Natural killer cell (primary cell): ENCODE results near the gene SPRY4. TPM values are rescaled to one million over a fixed set of nuclear protein-coding genes. Genes with fewer than 3 reads are reported as not detected.

Experiments used
- ATAC-seq, 3 donors: fragments of 150-1000 bp in 2 of 3; fragments of 200-7000 bp in 1 of 3; cut with Tn5 transposase; 1 replicate in 1 of 3; 2 replicates in 2 of 3; pipeline ENCODE4 v1.10.0; 2021; ENCODE audit warnings: mild to moderate bottlenecking in 2 of 3, moderate library complexity in 2 of 3
- DNase-seq, 2 donors: peaks; one replicate each; pipeline versions ENCODE4 v3.0.0 to v3.0.0-alpha.2; 2013 to 2021; ENCODE audit warnings: mixed read lengths in 1 of 2
- H3K27ac ChIP-seq: one replicate; pipeline ENCODE4 v1.5.1; 2013; ENCODE audit warnings: mild to moderate bottlenecking, low read length
- H3K27me3 ChIP-seq: one replicate; pipeline ENCODE4 v1.6.1; 2013; ENCODE audit warnings: low read length; ENCODE audit not compliant: control insufficient read depth, insufficient read depth
- H3K36me3 ChIP-seq: one replicate; pipeline ENCODE4 v1.6.1; 2013; ENCODE audit warnings: low read length; ENCODE audit not compliant: control insufficient read depth, insufficient read depth
- H3K4me1 ChIP-seq: one replicate; pipeline ENCODE4 v1.6.1; 2013; ENCODE audit warnings: low read length; ENCODE audit not compliant: control insufficient read depth, insufficient read depth
- H3K4me3 ChIP-seq: one replicate; pipeline ENCODE4 v1.5.1; 2013; ENCODE audit warnings: low read length
- H3K9me3 ChIP-seq: one replicate; pipeline ENCODE4 v1.6.1; 2013; ENCODE audit warnings: low read length; ENCODE audit not compliant: control insufficient read depth, insufficient read depth
- H3K27ac Mint-ChIP-seq, 2 donors: one replicate each; pipeline ENCODE4 v1.8.0; 2022; ENCODE audit warnings: mild to moderate bottlenecking in 2 of 2, mixed read lengths in 2 of 2, moderate library complexity in 1 of 2
- H3K27me3 Mint-ChIP-seq, 2 donors: one replicate each; pipeline ENCODE4 v1.8.0; 2022; ENCODE audit warnings: low read depth in 2 of 2, mixed read lengths in 2 of 2
- H3K36me3 Mint-ChIP-seq: one replicate; pipeline ENCODE4 v1.8.0; 2022; ENCODE audit warnings: mixed read lengths
- H3K4me1 Mint-ChIP-seq, 2 donors: one replicate each; pipeline ENCODE4 v1.8.0; 2022; ENCODE audit warnings: mixed read lengths in 2 of 2
- H3K4me3 Mint-ChIP-seq: one replicate; pipeline ENCODE4 v1.8.0; 2022; ENCODE audit warnings: mild to moderate bottlenecking, moderate library complexity, mixed read lengths
- H3K9me3 Mint-ChIP-seq, 2 donors: one replicate each; pipeline ENCODE4 v1.8.0; 2022; ENCODE audit warnings: mixed read lengths in 2 of 2
- WGBS: methylation state at CpG from one replicate; pipeline ENCODE4 v1.1.7; 2013; ENCODE audit warnings: missing lambda C conversion rate; ENCODE audit not compliant: insufficient coverage; 5-methylcytosine and 5-hydroxymethylcytosine counted together
- intact Hi-C: fragments of 100-400 bp; cut with micrococcal nuclease; formaldehyde crosslinking; loops from one replicate; pipeline ENCODE4 v1.14.2; 2022
- total RNA-seq, 4 donors: library from RNA; stranded (reverse); fragments of 120-200 nt in 1 of 4; gene quantifications; one replicate each; pipeline versions ENCODE4 v1.2.3 to v1.2.4, GENCODE V29; 2013 to 2022
- TF ChIP-seq, protein P1 (sequence below): fragments of 200-600 bp; IDR thresholded peaks from one replicate; pipeline ENCODE4 v1.8.0; 2022; ENCODE audit warnings: antibody characterized with exemption

The SPRY4 gene
- total RNA-seq, 3 donors from 2014 or later (not counting 1 experiment from before 2014, with no cell fraction given), result 0.20 to 1.3 (median 0.40) TPM

DNA sequence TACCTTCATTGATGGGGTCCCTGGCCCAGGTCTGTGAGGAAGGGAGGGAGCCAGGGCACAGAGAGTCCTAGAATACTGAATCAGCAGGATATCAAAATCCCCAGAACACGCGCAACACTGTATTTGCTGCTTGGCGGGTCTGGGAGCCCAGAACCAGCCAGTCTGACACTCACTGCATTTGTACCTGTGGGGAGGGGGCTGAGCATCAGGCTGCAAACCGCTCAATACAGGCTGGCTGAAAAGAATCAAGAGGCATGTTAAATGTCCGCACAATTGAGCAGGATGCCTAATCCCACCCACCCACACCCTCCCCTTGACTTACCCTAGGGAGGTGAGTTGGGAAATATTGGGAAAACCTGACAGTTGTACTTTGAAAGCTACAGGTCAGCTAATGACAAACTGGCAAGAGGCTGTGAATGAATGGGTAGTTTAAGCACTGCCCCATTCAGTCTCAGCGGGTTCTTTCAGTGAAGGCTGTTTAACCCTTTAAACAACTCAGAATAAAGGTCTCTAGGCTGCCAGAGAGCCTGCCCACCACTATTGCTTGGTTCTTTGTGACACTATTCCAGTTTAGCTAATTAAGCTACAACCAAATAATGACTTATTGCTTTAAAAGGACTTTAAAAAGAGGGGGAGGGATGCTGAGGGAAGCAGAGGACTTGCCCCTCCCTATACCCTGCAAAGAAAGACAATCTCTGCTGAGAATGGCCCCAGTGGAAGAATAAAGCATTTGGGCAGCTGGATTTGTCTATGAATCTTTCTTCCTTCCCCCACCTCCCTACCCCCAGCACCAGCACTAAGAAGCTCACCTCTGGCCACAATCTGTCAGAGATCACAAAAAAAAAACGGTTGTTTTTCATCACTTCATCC lies 5.0 kb downstream of the SPRY4 start:
- Mint-ChIP-seq H3K36me3 (no peaks in the 10 kb centered on the region), H3K27ac (no peak overlapping the region), H3K4me3 (no peak overlapping the region), H3K9me3 (no peaks in the 10 kb centered on the region), H3K4me1 (peaks cover 23 to 43% of the 10 kb centered on the region in 2 donors), H3K27me3 (peaks cover 29 to 33% of the 10 kb centered on the region in 2 donors)
- H3K4me3 ChIP-seq, result no peak overlapping the region
- TF ChIP-seq, protein P1, sequence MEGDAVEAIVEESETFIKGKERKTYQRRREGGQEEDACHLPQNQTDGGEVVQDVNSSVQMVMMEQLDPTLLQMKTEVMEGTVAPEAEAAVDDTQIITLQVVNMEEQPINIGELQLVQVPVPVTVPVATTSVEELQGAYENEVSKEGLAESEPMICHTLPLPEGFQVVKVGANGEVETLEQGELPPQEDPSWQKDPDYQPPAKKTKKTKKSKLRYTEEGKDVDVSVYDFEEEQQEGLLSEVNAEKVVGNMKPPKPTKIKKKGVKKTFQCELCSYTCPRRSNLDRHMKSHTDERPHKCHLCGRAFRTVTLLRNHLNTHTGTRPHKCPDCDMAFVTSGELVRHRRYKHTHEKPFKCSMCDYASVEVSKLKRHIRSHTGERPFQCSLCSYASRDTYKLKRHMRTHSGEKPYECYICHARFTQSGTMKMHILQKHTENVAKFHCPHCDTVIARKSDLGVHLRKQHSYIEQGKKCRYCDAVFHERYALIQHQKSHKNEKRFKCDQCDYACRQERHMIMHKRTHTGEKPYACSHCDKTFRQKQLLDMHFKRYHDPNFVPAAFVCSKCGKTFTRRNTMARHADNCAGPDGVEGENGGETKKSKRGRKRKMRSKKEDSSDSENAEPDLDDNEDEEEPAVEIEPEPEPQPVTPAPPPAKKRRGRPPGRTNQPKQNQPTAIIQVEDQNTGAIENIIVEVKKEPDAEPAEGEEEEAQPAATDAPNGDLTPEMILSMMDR, result no peak
- 74% methylated on average over 5 of the region's 7 CpGs for WGBS
- intact Hi-C loops, result no loop called here
- H3K4me1 ChIP-seq, result peaks cover 20% of the 10 kb centered on the region
- H3K9me3 ChIP-seq, result no peaks in the 10 kb centered on the region
- H3K27me3 ChIP-seq, result peaks cover 20% of the 10 kb centered on the region
- no peaks in the 10 kb centered on the region for H3K36me3 ChIP-seq
- H3K27ac ChIP-seq, result no peak overlapping the region
- ATAC-seq, result no peak
- DNase-seq, result no peak

DNA sequence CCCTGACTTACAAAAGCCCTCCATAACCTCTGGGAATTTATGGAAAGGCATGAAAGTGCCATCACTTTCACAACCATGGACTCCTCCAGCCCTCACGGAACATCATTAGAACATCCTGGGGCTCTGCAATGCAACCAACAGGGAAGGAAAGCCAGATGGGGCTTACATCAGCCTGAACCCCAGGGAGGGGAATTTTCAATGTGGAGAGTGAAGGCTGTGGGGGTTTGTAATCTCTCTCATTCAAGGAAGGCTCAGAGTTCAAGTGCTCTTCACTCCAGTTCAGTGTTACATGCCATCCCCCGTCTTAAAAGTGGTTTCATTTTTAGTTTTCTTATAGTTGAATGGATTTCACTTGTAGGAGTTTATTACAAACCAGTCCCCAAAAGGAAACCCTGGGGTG lies 5.7 kb downstream of the SPRY4 start:
- no peaks in the 10 kb centered on the region for H3K36me3 Mint-ChIP-seq
- H3K4me1 Mint-ChIP-seq, result peaks cover 18 to 36% of the 10 kb centered on the region in 2 donors
- TF ChIP-seq, protein P1, result no peak
- H3K36me3 ChIP-seq, result no peaks in the 10 kb centered on the region
- H3K27me3 ChIP-seq, result peaks cover 16% of the 10 kb centered on the region
- no peak overlapping the region for H3K27ac ChIP-seq
- intact Hi-C loops, result no loop called here
- no peak for DNase-seq
- H3K27me3 Mint-ChIP-seq, result peaks cover 29% of the 10 kb centered on the region in 2 donors
- no peak overlapping the region for H3K4me3 Mint-ChIP-seq
- H3K4me1 ChIP-seq, result peaks cover 13% of the 10 kb centered on the region
- WGBS, result 100% methylated on average over 1 of the region's 2 CpGs
- no peak overlapping the region for H3K4me3 ChIP-seq
- ATAC-seq, result no peak
- H3K9me3 Mint-ChIP-seq, result no peaks in the 10 kb centered on the region
- H3K27ac Mint-ChIP-seq, result no peak overlapping the region
- H3K9me3 ChIP-seq, result no peaks in the 10 kb centered on the region

DNA sequence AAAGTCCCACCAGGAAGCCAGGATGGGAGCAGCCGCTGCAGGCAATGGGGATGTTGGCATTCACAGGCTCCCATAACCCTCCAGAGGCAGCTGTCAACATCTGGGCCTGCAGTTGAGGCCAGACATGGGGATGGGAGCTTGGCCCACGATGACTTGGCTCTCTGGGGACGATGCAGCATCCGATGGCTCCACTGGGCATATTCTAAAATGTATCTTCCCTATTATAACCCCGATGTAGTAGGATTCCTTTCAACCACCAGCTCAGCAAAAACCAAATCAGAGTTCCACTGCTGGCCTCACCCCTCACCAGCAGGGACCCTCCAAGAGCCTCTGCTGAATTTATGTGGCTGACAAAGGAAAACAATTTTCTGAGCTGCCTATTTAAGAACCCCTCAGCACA lies 7.1 kb downstream of the SPRY4 start:
- H3K27me3 ChIP-seq, result peaks cover 5% of the 10 kb centered on the region
- no peak overlapping the region for H3K27ac ChIP-seq
- TF ChIP-seq, protein P1, result no peak
- DNase-seq (no peak), ATAC-seq (no peak)
- H3K4me1 Mint-ChIP-seq, result peaks cover 12 to 28% of the 10 kb centered on the region in 2 donors
- H3K36me3 Mint-ChIP-seq, result no peaks in the 10 kb centered on the region
- no peak overlapping the region for H3K27ac Mint-ChIP-seq
- WGBS, result 72% methylated on average over 5 of the region's 5 CpGs
- H3K9me3 ChIP-seq, result no peaks in the 10 kb centered on the region
- no peak overlapping the region for H3K4me3 ChIP-seq
- intact Hi-C loops, result no loop called here
- peaks cover 4% of the 10 kb centered on the region for H3K4me1 ChIP-seq
- H3K9me3 Mint-ChIP-seq, result no peaks in the 10 kb centered on the region
- no peaks in the 10 kb centered on the region for H3K36me3 ChIP-seq
- H3K27me3 Mint-ChIP-seq, result peaks cover 19 to 21% of the 10 kb centered on the region in 2 donors
- H3K4me3 Mint-ChIP-seq, result no peak overlapping the region
